K562 (cell line): ENCODE data around the gene ADCY1.

ENCODE experiments used
- CAMTA2 ChIP-seq: fragments of 250-450 bp; sonication (Bioruptor Pico); conservative IDR thresholded peaks from 2 replicates; pipeline ENCODE4 v1.5.1; 2022
- CREB3 ChIP-seq: fragments of 450-650 bp; conservative IDR thresholded peaks from 2 replicates; pipeline ENCODE4 v1.6.1; 2016; ENCODE audit warnings: missing genetic modification characterization, low read depth, mild to moderate bottlenecking, missing compliant biosample characterization, moderate library complexity
- MAFG ChIP-seq: fragments of 450-650 bp; conservative IDR thresholded peaks from 2 replicates; pipeline ENCODE4 v1.6.1; 2016; ENCODE audit warnings: missing genetic modification characterization, missing compliant biosample characterization
- STAT6 ChIP-seq: sonication (generic); formaldehyde crosslinking; IDR thresholded peaks from 2 replicates; pipeline ENCODE4 v1.8.1; 2023; ENCODE audit warnings: mild to moderate bottlenecking, missing genetic modification reagents

GRCh38 chr7:45646207-45646821 lies 72.1 kb downstream of the ADCY1 start:
- TF ChIP-seq STAT6 (CRISPR knock-in tag) (no peak), MAFG (no peak), CAMTA2 (no peak), CREB3 (tag) (no peak)
